IPS DF 6.9 (cell line): Measurements from ENCODE around the gene NPIPA7.
"Not testable (repeated sequence)": the region's sequence is repeated elsewhere in the genome, so short reads cannot be mapped to it uniquely, and the experiment has no call there.

Source experiments
- DNase-seq: peaks from one replicate; pipeline ENCODE4 v3.0.0-alpha.2; 2013; ENCODE audit warnings: low read depth, low spot score
- H3K27ac ChIP-seq: one replicate; pipeline ENCODE4 v1.5.1; 2013; ENCODE audit warnings: low read length, control low read depth
- H3K27me3 ChIP-seq: 2 replicates; pipeline ENCODE4 v1.6.1; 2013; ENCODE audit warnings: mild to moderate bottlenecking, low read length; ENCODE audit not compliant: control insufficient read depth, insufficient read depth
- H3K36me3 ChIP-seq: 2 replicates; pipeline ENCODE4 v1.6.1; 2013; ENCODE audit warnings: low read length; ENCODE audit not compliant: control insufficient read depth, insufficient read depth
- H3K4me1 ChIP-seq: 2 replicates; pipeline ENCODE4 v1.6.1; 2013; ENCODE audit warnings: low read length; ENCODE audit not compliant: control insufficient read depth, insufficient read depth
- H3K4me3 ChIP-seq: 2 replicates; pipeline ENCODE4 v1.5.1; 2013; ENCODE audit warnings: mild to moderate bottlenecking, low read length
- H3K9me3 ChIP-seq: 2 replicates; pipeline ENCODE4 v1.6.1; 2013; ENCODE audit warnings: low read length, inconsistent platforms; ENCODE audit not compliant: control insufficient read depth, insufficient read depth
- WGBS: extraction: QIAGEN DNeasy Blood & Tissue Kit; methylation state at CpG from one replicate; pipeline ENCODE4 v1.1.7; 2013; ENCODE audit warnings: mixed read lengths, missing lambda C conversion rate; ENCODE audit not compliant: insufficient read length, insufficient coverage; 5-methylcytosine and 5-hydroxymethylcytosine counted together

NPIPA7 gene

GRCh38 chr16:16369081-16369856 is 9.7 kb upstream of the NPIPA7 start:
- not testable (repeated sequence) for H3K27me3 ChIP-seq, H3K9me3 ChIP-seq, DNase-seq, H3K4me1 ChIP-seq, H3K36me3 ChIP-seq, H3K4me3 ChIP-seq, H3K27ac ChIP-seq
- no CpG with 5 or more reads among the region's 45 CpGs for WGBS

- no CpG with 5 or more reads among the region's 43 CpGs for WGBS
- not testable (repeated sequence) for H3K36me3 ChIP-seq, H3K27me3 ChIP-seq, H3K4me3 ChIP-seq, H3K27ac ChIP-seq, DNase-seq, H3K9me3 ChIP-seq, H3K4me1 ChIP-seq
Observed at GRCh38 chr16:16371136-16371735, 7.7 kb upstream of the NPIPA7 start.

- not testable (repeated sequence) for H3K4me3 ChIP-seq, DNase-seq, H3K4me1 ChIP-seq, H3K9me3 ChIP-seq, H3K27me3 ChIP-seq, H3K36me3 ChIP-seq, H3K27ac ChIP-seq
- WGBS = no CpG with 5 or more reads among the region's 25 CpGs
Observed at GRCh38 chr16:16374192-16374591, 4.7 kb upstream of the NPIPA7 start.

GRCh38 chr16:16399685-16400084 is 20.7 kb downstream of the NPIPA7 start:
- not testable (repeated sequence) for H3K4me3 ChIP-seq, H3K4me1 ChIP-seq, H3K9me3 ChIP-seq, H3K27me3 ChIP-seq, H3K36me3 ChIP-seq, DNase-seq, H3K27ac ChIP-seq
- no CpG with 5 or more reads among the region's 6 CpGs for WGBS

- H3K9me3 ChIP-seq, H3K36me3 ChIP-seq, H3K4me1 ChIP-seq, H3K27ac ChIP-seq, H3K4me3 ChIP-seq, H3K27me3 ChIP-seq, DNase-seq: not testable (repeated sequence)
- whole genome bisulfite sequencing = no CpG with 5 or more reads among the region's 2 CpGs
Observed at GRCh38 chr16:16402333-16402732, 23.4 kb downstream of the NPIPA7 start.

- H3K9me3 ChIP-seq, DNase-seq, H3K4me1 ChIP-seq, H3K4me3 ChIP-seq, H3K36me3 ChIP-seq, H3K27ac ChIP-seq, H3K27me3 ChIP-seq: not testable (repeated sequence)
- WGBS = no CpG with 5 or more reads among the region's 1 CpG
Observed at GRCh38 chr16:16404283-16404682, 25.3 kb downstream of the NPIPA7 start.

GRCh38 chr16:16405421-16405820 is 26.5 kb downstream of the NPIPA7 start:
- not testable (repeated sequence) for H3K27ac ChIP-seq, H3K36me3 ChIP-seq, H3K4me3 ChIP-seq, DNase-seq, H3K4me1 ChIP-seq, H3K9me3 ChIP-seq, H3K27me3 ChIP-seq
- WGBS = no CpG with 5 or more reads among the region's 5 CpGs

GRCh38 chr16:16408430-16408829 is 29.5 kb downstream of the NPIPA7 start:
- DNase-seq, H3K36me3 ChIP-seq, H3K4me1 ChIP-seq, H3K27ac ChIP-seq, H3K9me3 ChIP-seq, H3K4me3 ChIP-seq, H3K27me3 ChIP-seq: not testable (repeated sequence)
- WGBS = no CpG with 5 or more reads among the region's 6 CpGs

GRCh38 chr16:16413773-16414172 is 34.8 kb downstream of the NPIPA7 start:
- not testable (repeated sequence) for H3K4me1 ChIP-seq, DNase-seq, H3K9me3 ChIP-seq, H3K36me3 ChIP-seq, H3K27me3 ChIP-seq, H3K27ac ChIP-seq, H3K4me3 ChIP-seq
- no CpG with 5 or more reads among the region's 1 CpG for WGBS

- not testable (repeated sequence) for H3K9me3 ChIP-seq, H3K27ac ChIP-seq, H3K4me1 ChIP-seq, H3K4me3 ChIP-seq, H3K27me3 ChIP-seq, H3K36me3 ChIP-seq, DNase-seq
- no CpG with 5 or more reads among the region's 5 CpGs for WGBS
Observed at GRCh38 chr16:16417071-16417470, 38.1 kb downstream of the NPIPA7 start.
